SK-N-SH treated with all-trans-retinoic acid at 6 μM for 48 hours (cell line): ENCODE data around the gene PMS1.

ENCODE experiments used
- ATAC-seq: fragments of 200-7000 bp; cut with Tn5 transposase; 3 replicates; pipeline ENCODE4 v1.9.1; 2020; ENCODE audit warnings: mild to moderate bottlenecking, moderate library complexity
- ARNTL ChIP-seq: fragments of 450-650 bp; formaldehyde crosslinking; IDR thresholded peaks from 2 replicates; pipeline ENCODE4 v1.5.0; 2020; ENCODE audit warnings: low read depth, mild to moderate bottlenecking, moderate library complexity, borderline replicate concordance
- CSDC2 ChIP-seq: fragments of 250-450 bp; sonication (Bioruptor Pico); IDR thresholded peaks from 2 replicates; pipeline ENCODE4 v1.5.0; 2020; ENCODE audit warnings: mild to moderate bottlenecking, moderate library complexity
- ESRRG ChIP-seq: fragments of 250-450 bp; sonication (Bioruptor Pico); IDR thresholded peaks from 2 replicates; pipeline ENCODE4 v1.6.1; 2021; ENCODE audit warnings: mild to moderate bottlenecking
- GLIS3 ChIP-seq: fragments of 250-450 bp; sonication (Bioruptor Pico); IDR thresholded peaks from 2 replicates; pipeline ENCODE4 v1.5.0; 2020; ENCODE audit warnings: mild to moderate bottlenecking, moderate library complexity
- ISL1 ChIP-seq: fragments of 250-450 bp; sonication (Bioruptor Pico); IDR thresholded peaks from 2 replicates; pipeline ENCODE4 v2.1.2; 2022; ENCODE audit warnings: mild to moderate bottlenecking, moderate library complexity
- OSR1 ChIP-seq: fragments of 250-450 bp; sonication (Bioruptor Pico); IDR thresholded peaks from 2 replicates; pipeline ENCODE4 v1.8.0; 2022; ENCODE audit warnings: moderate library complexity, mild to moderate bottlenecking, inconsistent platforms
- PPARA ChIP-seq: fragments of 250-450 bp; sonication (Bioruptor Pico); IDR thresholded peaks from 2 replicates; pipeline ENCODE4 v1.5.0; 2020; ENCODE audit warnings: mild to moderate bottlenecking, borderline replicate concordance
- SNAI2 ChIP-seq: fragments of 250-450 bp; sonication (Bioruptor Pico); IDR thresholded peaks from 2 replicates; pipeline ENCODE4 v1.5.0; 2020; ENCODE audit warnings: mild to moderate bottlenecking, moderate library complexity
- TCF4 ChIP-seq: fragments of 250-450 bp; sonication (Bioruptor Pico); IDR thresholded peaks from 2 replicates; pipeline ENCODE4 v1.8.0; 2021; ENCODE audit warnings: mild to moderate bottlenecking, moderate library complexity, borderline replicate concordance
- ZC3H10 ChIP-seq: fragments of 250-450 bp; sonication (Bioruptor Pico); IDR thresholded peaks from 2 replicates; pipeline ENCODE4 v1.5.1; 2021; ENCODE audit warnings: mild to moderate bottlenecking, moderate library complexity
- ZFP3 ChIP-seq: fragments of 250-450 bp; sonication (Bioruptor Pico); IDR thresholded peaks from 2 replicates; pipeline ENCODE4 v1.5.0; 2020; ENCODE audit warnings: mild to moderate bottlenecking, moderate library complexity
- ZFP30 ChIP-seq: fragments of 450-650 bp; formaldehyde crosslinking; IDR thresholded peaks from 2 replicates; pipeline ENCODE4 v1.5.0; 2022; ENCODE audit warnings: mild to moderate bottlenecking, moderate library complexity
- ZNF565 ChIP-seq: fragments of 450-650 bp; formaldehyde crosslinking; conservative IDR thresholded peaks from 2 replicates; pipeline ENCODE4 v1.5.0; 2020; ENCODE audit warnings: low read depth, mild to moderate bottlenecking, moderate library complexity
- ZNF70 ChIP-seq: fragments of 450-650 bp; formaldehyde crosslinking; IDR thresholded peaks from 2 replicates; pipeline ENCODE4 v1.5.0; 2020; ENCODE audit warnings: mild to moderate bottlenecking, moderate library complexity
- TF ChIP-seq, protein P1 (sequence below): fragments of 250-450 bp; sonication (Bioruptor Pico); IDR thresholded peaks from 2 replicates; pipeline ENCODE4 v1.5.0; 2020; ENCODE audit warnings: mild to moderate bottlenecking, moderate library complexity
- TF ChIP-seq, protein P2 (sequence below): fragments of 250-450 bp; sonication (Bioruptor Pico); IDR thresholded peaks from 2 replicates; pipeline ENCODE4 v1.5.1; 2021; ENCODE audit warnings: mild to moderate bottlenecking, moderate library complexity
- TF ChIP-seq, protein P3 (sequence below): fragments of 250-450 bp; sonication (Bioruptor Pico); IDR thresholded peaks from 2 replicates; pipeline ENCODE4 v1.8.0; 2021; ENCODE audit warnings: low read depth, mild to moderate bottlenecking, moderate library complexity, borderline replicate concordance
- TF ChIP-seq, protein P4 (sequence below): fragments of 250-450 bp; sonication (Bioruptor Pico); IDR thresholded peaks from 2 replicates; pipeline ENCODE4 v1.5.1; 2020; ENCODE audit warnings: low read depth, mild to moderate bottlenecking, moderate library complexity

Gene PMS1

DNA sequence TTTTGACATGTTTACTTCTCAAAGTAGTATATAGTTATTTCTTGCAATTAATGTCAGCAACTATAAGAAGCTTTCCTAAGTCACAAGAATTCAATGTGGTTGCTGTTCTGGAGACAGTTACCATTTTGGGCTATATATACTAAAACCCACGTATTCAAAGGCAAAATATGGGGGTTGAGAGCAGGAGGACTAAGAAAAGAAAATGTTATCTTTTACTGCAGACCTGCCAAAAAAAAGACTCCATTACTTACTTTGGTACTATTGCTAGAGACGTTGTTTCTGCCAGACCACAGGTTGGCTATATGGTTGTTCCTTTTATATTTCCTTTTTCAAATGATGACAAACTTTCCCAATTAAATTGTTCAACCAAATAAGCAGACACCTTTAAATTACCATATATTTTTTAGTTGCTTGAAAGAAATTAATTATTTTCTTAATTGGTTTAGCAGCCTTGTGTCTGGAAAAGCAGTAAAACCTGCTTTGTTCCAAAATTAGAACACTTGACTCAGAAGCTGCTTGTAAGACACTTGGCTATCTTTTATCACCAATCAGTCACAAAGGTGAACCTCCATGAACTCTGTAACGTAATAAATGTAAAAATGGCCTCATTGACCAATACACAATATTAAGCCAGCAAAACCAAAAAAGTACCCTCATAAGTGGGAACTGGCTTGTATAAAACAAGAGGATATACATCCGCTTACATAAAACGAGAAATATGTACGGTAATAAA is 13.5 kb upstream of the PMS1 start:
- TF ChIP-seq GLIS3 (CRISPR knock-in tag) = no peak
- TF ChIP-seq TCF4 (CRISPR knock-in tag) = no peak
- TF ChIP-seq SNAI2 (CRISPR knock-in tag) = no peak
- TF ChIP-seq, all 23 proteins: peak for 0

DNA sequence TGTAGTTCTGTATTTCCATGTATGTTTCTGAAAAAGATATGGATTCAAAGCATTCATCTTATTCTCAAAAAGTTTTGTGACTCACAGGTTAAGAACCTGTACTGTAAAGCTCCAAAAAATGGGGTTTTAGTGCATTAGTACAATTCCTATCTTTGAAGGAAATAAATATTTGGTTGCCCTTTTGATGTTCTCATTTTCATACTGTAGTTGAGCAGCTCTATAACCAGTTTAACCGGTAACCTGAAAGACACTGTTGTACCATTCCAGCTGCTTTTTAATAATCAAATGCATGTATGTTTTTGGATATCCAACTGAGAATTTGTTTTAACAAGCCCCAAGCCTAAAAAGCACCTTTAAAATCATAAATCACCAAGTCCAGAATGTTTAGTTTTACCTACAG is 12.0 kb upstream of the PMS1 start:
- no peak for ATAC-seq
- TF ChIP-seq SNAI2 (CRISPR knock-in tag) = no peak
- no peak for TF ChIP-seq ZNF70

More for the DNA sequence above, 13.5 kb upstream of the PMS1 start:
- no peak for ATAC-seq

DNA sequence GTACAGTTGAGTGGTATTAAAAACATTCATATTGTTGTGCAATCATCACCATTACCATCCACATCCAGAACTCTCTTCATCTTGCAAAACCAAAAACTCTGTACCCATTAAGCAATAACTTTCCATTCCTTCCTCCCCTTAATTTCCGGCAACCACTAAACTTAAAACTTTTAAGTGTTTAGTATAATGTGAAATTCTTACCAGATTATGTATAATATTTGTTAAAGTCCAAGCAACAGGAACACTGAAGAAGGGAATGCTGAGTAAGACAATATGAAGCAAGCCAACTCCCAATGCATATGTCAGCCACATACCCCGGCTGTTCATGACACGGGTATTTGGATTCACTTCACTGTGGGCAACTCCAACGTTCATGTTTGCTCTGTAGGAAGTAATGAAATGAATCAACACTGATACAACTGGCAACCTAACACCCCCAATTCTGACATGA is 2.0 kb upstream of the PMS1 start:
- ATAC-seq = no peak
- TF ChIP-seq CSDC2 (CRISPR knock-in tag) = no peak
- TF ChIP-seq, protein P1, sequence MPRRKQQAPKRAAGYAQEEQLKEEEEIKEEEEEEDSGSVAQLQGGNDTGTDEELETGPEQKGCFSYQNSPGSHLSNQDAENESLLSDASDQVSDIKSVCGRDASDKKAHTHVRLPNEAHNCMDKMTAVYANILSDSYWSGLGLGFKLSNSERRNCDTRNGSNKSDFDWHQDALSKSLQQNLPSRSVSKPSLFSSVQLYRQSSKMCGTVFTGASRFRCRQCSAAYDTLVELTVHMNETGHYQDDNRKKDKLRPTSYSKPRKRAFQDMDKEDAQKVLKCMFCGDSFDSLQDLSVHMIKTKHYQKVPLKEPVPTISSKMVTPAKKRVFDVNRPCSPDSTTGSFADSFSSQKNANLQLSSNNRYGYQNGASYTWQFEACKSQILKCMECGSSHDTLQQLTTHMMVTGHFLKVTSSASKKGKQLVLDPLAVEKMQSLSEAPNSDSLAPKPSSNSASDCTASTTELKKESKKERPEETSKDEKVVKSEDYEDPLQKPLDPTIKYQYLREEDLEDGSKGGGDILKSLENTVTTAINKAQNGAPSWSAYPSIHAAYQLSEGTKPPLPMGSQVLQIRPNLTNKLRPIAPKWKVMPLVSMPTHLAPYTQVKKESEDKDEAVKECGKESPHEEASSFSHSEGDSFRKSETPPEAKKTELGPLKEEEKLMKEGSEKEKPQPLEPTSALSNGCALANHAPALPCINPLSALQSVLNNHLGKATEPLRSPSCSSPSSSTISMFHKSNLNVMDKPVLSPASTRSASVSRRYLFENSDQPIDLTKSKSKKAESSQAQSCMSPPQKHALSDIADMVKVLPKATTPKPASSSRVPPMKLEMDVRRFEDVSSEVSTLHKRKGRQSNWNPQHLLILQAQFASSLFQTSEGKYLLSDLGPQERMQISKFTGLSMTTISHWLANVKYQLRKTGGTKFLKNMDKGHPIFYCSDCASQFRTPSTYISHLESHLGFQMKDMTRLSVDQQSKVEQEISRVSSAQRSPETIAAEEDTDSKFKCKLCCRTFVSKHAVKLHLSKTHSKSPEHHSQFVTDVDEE = no peak
- TF ChIP-seq TCF4 (CRISPR knock-in tag) = no peak
- no peak for TF ChIP-seq ZNF565 (CRISPR knock-in tag)

DNA sequence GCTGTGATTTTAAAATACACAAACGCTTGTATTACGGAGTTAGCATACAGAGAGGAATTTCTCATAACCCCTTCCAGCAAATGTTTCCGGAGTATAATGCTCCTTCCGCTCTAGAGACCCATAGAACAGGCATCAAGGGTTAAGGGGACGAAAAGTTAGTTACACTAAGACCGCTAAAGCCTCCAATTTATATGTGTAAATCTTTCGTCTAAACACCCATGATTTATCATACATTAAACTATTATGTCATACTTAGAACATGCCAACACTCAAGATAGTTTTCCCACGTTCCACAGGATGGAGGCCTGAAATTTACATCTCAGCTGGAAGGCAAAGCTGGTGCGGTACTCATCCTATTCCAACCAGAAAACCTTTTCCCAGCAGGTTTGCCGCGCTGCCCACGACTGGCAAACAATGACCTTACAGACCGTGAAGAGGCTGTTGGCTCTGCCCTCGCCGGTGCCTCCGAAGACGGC is 761 bp upstream of the PMS1 start:
- ATAC-seq = peak; percentile 49
- TF ChIP-seq CSDC2 (CRISPR knock-in tag) = no peak
- TF ChIP-seq ZC3H10 = no peak
- TF ChIP-seq TCF4 (CRISPR knock-in tag) = no peak
- 0 out of 2 replicates have a peak, but pooled peaks have one; percentile 1 for TF ChIP-seq ZFP3 (CRISPR knock-in tag)
- TF ChIP-seq, protein P1 = no peak

DNA sequence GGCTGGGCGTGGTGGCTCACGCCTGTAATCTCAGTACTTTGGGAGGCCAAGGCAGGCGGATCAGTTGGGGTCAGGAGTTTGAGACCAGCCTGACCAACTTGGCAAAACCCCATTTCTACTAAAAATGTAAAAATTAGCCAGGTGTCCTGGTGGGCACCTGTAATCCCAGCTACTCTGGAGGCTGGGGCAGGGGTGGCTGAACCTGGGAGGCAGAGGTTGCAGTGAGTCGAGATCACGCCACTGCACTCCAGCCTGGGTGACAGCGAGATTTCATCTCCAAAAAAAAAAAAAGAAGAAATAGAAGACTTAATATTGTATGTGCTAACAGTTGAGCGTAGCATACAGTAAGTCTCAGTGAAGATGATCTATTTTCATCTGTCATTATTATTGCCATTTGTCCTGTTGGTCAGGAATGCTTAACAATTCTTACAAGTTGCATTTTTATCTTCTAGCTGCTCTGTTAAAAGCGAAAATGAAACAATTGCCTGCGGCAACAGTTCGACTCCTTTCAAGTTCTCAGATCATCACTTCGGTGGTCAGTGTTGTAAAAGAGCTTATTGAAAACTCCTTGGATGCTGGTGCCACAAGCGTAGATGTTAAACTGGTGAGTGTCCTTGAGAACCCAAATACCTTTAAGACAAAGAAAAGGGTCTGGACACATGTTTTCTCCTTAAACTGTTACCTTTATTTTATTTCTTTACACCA is 7.2 kb downstream of the PMS1 start:
- ATAC-seq = no peak
- TF ChIP-seq SNAI2 (CRISPR knock-in tag) = no peak
- TF ChIP-seq, protein P1 = no peak
- TF ChIP-seq, protein P2, sequence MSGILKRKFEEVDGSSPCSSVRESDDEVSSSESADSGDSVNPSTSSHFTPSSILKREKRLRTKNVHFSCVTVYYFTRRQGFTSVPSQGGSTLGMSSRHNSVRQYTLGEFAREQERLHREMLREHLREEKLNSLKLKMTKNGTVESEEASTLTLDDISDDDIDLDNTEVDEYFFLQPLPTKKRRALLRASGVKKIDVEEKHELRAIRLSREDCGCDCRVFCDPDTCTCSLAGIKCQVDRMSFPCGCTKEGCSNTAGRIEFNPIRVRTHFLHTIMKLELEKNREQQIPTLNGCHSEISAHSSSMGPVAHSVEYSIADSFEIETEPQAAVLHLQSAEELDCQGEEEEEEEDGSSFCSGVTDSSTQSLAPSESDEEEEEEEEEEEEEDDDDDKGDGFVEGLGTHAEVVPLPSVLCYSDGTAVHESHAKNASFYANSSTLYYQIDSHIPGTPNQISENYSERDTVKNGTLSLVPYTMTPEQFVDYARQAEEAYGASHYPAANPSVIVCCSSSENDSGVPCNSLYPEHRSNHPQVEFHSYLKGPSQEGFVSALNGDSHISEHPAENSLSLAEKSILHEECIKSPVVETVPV (CRISPR knock-in tag) = no peak
- no peak for TF ChIP-seq OSR1 (CRISPR knock-in tag)
- TF ChIP-seq ZNF70 = no peak
- no peak for TF ChIP-seq ZFP3 (CRISPR knock-in tag)
- TF ChIP-seq ESRRG (CRISPR knock-in tag) = no peak
- TF ChIP-seq, protein P3, sequence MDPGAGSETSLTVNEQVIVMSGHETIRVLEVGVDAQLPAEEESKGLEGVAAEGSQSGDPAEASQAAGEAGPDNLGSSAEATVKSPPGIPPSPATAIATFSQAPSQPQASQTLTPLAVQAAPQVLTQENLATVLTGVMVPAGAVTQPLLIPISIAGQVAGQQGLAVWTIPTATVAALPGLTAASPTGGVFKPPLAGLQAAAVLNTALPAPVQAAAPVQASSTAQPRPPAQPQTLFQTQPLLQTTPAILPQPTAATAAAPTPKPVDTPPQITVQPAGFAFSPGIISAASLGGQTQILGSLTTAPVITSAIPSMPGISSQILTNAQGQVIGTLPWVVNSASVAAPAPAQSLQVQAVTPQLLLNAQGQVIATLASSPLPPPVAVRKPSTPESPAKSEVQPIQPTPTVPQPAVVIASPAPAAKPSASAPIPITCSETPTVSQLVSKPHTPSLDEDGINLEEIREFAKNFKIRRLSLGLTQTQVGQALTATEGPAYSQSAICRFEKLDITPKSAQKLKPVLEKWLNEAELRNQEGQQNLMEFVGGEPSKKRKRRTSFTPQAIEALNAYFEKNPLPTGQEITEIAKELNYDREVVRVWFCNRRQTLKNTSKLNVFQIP = no peak
- TF ChIP-seq PPARA (CRISPR knock-in tag) = no peak
- TF ChIP-seq ARNTL (CRISPR knock-in tag) = no peak
- no peak for TF ChIP-seq ZNF565 (CRISPR knock-in tag)
- TF ChIP-seq ISL1 (CRISPR knock-in tag) = no peak
- no peak for TF ChIP-seq ZC3H10
- TF ChIP-seq ZFP30 (CRISPR knock-in tag) = no peak
- TF ChIP-seq, protein P4, sequence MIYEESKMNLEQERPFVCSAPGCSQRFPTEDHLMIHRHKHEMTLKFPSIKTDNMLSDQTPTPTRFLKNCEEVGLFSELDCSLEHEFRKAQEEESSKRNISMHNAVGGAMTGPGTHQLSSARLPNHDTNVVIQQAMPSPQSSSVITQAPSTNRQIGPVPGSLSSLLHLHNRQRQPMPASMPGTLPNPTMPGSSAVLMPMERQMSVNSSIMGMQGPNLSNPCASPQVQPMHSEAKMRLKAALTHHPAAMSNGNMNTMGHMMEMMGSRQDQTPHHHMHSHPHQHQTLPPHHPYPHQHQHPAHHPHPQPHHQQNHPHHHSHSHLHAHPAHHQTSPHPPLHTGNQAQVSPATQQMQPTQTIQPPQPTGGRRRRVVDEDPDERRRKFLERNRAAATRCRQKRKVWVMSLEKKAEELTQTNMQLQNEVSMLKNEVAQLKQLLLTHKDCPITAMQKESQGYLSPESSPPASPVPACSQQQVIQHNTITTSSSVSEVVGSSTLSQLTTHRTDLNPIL (CRISPR knock-in tag) = no peak
